HCT116 (cell line): Measurements from ENCODE around the gene SH3GL2. TPM values are rescaled to one million over a fixed set of nuclear protein-coding genes. Genes with fewer than 3 reads are reported as not detected.

Experiments used
- ATAC-seq: fragments of 200-7000 bp; cut with Tn5 transposase; 2 replicates; pipeline ENCODE4 v1.9.1; 2020; ENCODE audit warnings: mild to moderate bottlenecking, moderate library complexity
- BruUV-seq: library from RNA; stranded (reverse); fragments of 400-500 nt; replicated peaks from 2 replicates; lab custom pipeline; 2021; lab: Mats Ljungman, UMichigan
- CTCF ChIA-PET: fragments of 300-600 bp; sonication (Branson Sonifier 250); formaldehyde crosslinking; loops from one replicate; lab custom pipeline; 2021; ENCODE audit warnings: antibody characterized with exemption; lab: Charles Lee
- POLR2A ChIA-PET: fragments of 300-600, 350-600 bp; sonication (Branson Sonifier 250); formaldehyde crosslinking; loops from one replicate; lab custom pipeline; 2021; ENCODE audit warnings: antibody characterized with exemption; lab: Charles Lee
- RAD21 ChIA-PET, 2 experiments: fragments of 300-600 bp; sonication (Branson Sonifier 250); formaldehyde crosslinking; loops; one replicate each; lab custom pipeline; 2023; ENCODE audit warnings: low total read pairs in 2 of 2; ENCODE audit not compliant: uncharacterized antibody in 2 of 2, unreplicated experiment in 2 of 2, low non-redundant PET in 1 of 2; lab: Charles Lee
- DNase-seq: peaks from one replicate; pipeline ENCODE4 v3.0.0-alpha.2; 2010; ENCODE audit warnings: low read depth, low spot score
- H2AFZ ChIP-seq: fragments of 200-600 bp; shearing (Covaris generic), sonication (generic); 2 replicates; pipeline ENCODE4 v1.6.1; 2017; ENCODE audit warnings: low read depth, mixed run types, mixed read lengths, antibody characterized with exemption, low read length; ENCODE audit not compliant: poor library complexity, severe bottlenecking
- H3K27ac ChIP-seq: 2 replicates; pipeline ENCODE4 v1.5.1; 2012; ENCODE audit warnings: low read depth, low read length
- H3K27me3 ChIP-seq: fragments of 200-600 bp; sonication (generic); 2 replicates; pipeline ENCODE4 v1.6.1; 2016; ENCODE audit warnings: mixed run types, low read length, mixed read lengths; ENCODE audit not compliant: insufficient read depth
- H3K36me3 ChIP-seq, 2 experiments: fragments of 200-500 bp in 1 of 2; fragments of 200-600 bp in 1 of 2; sonication (Bioruptor generic) in 1 of 2; sonication (generic) in 1 of 2; 2 replicates each; pipeline versions ENCODE4 v1.5.1 to v1.6.1; 2014 to 2016; ENCODE audit warnings: low read length in 2 of 2, inconsistent platforms in 1 of 2, mixed read lengths in 1 of 2, mixed run types in 1 of 2; ENCODE audit not compliant: insufficient read depth in 2 of 2, control insufficient read depth in 1 of 2
- H3K4me1 ChIP-seq, 2 experiments: fragments of 200-600 bp in 1 of 2; sonication (generic) in 1 of 2; 2 replicates each; pipeline versions ENCODE4 v1.5.1 to v1.6.1; 2012 to 2017; ENCODE audit warnings: low read length in 2 of 2, inconsistent platforms in 1 of 2, mild to moderate bottlenecking in 1 of 2, mixed read lengths in 1 of 2, mixed run types in 1 of 2, moderate library complexity in 1 of 2; ENCODE audit not compliant: insufficient read depth in 2 of 2, control insufficient read depth in 1 of 2
- H3K4me2 ChIP-seq: fragments of 200-600 bp; sonication (generic); 2 replicates; pipeline ENCODE4 v1.6.1; 2017; ENCODE audit warnings: mixed run types, low read length, mixed read lengths
- H3K4me3 ChIP-seq, 2 experiments: fragments of 200-600 bp in 1 of 2; sonication (generic) in 1 of 2; replicated peaks in 1 of 2; 2 replicates each; pipeline ENCODE4 v1.5.1; 2011 to 2016; ENCODE audit warnings: low read length in 2 of 2, control low read depth in 1 of 2, low read depth in 1 of 2, mild to moderate bottlenecking in 1 of 2, mixed read lengths in 1 of 2, mixed run types in 1 of 2
- H3K79me2 ChIP-seq: fragments of 200-600 bp; sonication (generic); 2 replicates; pipeline ENCODE4 v1.6.1; 2017; ENCODE audit warnings: mild to moderate bottlenecking, mixed run types, low read length, moderate library complexity, mixed read lengths; ENCODE audit not compliant: insufficient read depth
- H3K9ac ChIP-seq: fragments of 200-600 bp; sonication (generic); 2 replicates; pipeline ENCODE4 v1.6.1; 2016; ENCODE audit warnings: low read length, mixed read lengths
- H3K9me2 ChIP-seq: fragments of 200-600 bp; sonication (generic), shearing (Covaris generic); 2 replicates; pipeline ENCODE4 v1.6.1; 2017; ENCODE audit warnings: mixed run types, mild to moderate bottlenecking, moderate library complexity; ENCODE audit not compliant: insufficient read depth
- H3K9me3 ChIP-seq, 2 experiments: fragments of 200-500 bp in 1 of 2; fragments of 200-600 bp in 1 of 2; sonication (Bioruptor generic) in 1 of 2; sonication (generic) in 1 of 2; 2 replicates each; pipeline ENCODE4 v1.6.1; 2014 to 2017; ENCODE audit warnings: low read length in 2 of 2, mixed read lengths in 2 of 2, inconsistent platforms in 1 of 2, low read depth in 1 of 2, mild to moderate bottlenecking in 1 of 2, mixed run types in 1 of 2, moderate library complexity in 1 of 2; ENCODE audit not compliant: control insufficient read depth in 1 of 2, insufficient read depth in 1 of 2
- H4K20me1 ChIP-seq: fragments of 200-600 bp; sonication (generic), shearing (Covaris generic); 2 replicates; pipeline ENCODE4 v1.6.1; 2017; ENCODE audit warnings: mixed run types, mild to moderate bottlenecking, moderate library complexity; ENCODE audit not compliant: insufficient read depth
- CBX3 ChIP-seq: IDR thresholded peaks from 2 replicates; pipeline ENCODE4 v1.6.1; 2012; ENCODE audit warnings: low read depth
- CEBPB ChIP-seq: IDR thresholded peaks from 2 replicates; pipeline ENCODE4 v1.6.1; 2012; ENCODE audit warnings: low read depth
- CTCF ChIP-seq, 3 experiments: fragments of 200-600 bp in 1 of 3; sonication (generic) in 1 of 3; IDR thresholded peaks in 2 of 3; conservative IDR thresholded peaks in 1 of 3; 2 replicates each; pipeline ENCODE4 v1.5.1; 2012 to 2017; ENCODE audit warnings: low read depth in 2 of 3, low read length in 2 of 3, antibody characterized with exemption in 1 of 3, borderline replicate concordance in 1 of 3, control low read depth in 1 of 3, mild to moderate bottlenecking in 1 of 3, mixed read lengths in 1 of 3, mixed run types in 1 of 3, moderate library complexity in 1 of 3; ENCODE audit not compliant: insufficient read depth in 1 of 3
- ELF1 ChIP-seq: IDR thresholded peaks from 2 replicates; pipeline ENCODE4 v1.6.1; 2012; ENCODE audit warnings: low read depth, borderline replicate concordance
- EZH2 ChIP-seq: fragments of 200-600 bp; sonication (generic); IDR thresholded peaks from 2 replicates; pipeline ENCODE4 v1.6.1; 2017; ENCODE audit warnings: antibody characterized with exemption, mixed run types
- EZH2phosphoT487 ChIP-seq: fragments of 200-600 bp; IDR thresholded peaks from 2 replicates; pipeline ENCODE4 v1.6.1; 2018; ENCODE audit warnings: antibody characterized with exemption, borderline replicate concordance
- MAX ChIP-seq: IDR thresholded peaks from 2 replicates; pipeline ENCODE4 v1.6.1; 2012
- POLR2A ChIP-seq: IDR thresholded peaks from 2 replicates; pipeline ENCODE4 v1.7.0; 2011; ENCODE audit warnings: borderline replicate concordance; ENCODE audit not compliant: insufficient read depth, insufficient read length; ENCODE audit errors: extremely low read depth
- RAD21 ChIP-seq: IDR thresholded peaks from 2 replicates; pipeline ENCODE4 v1.6.1; 2012; ENCODE audit warnings: low read depth, mild to moderate bottlenecking
- SP1 ChIP-seq: IDR thresholded peaks from 2 replicates; pipeline ENCODE4 v1.6.1; 2012; ENCODE audit warnings: low read depth
- YY1 ChIP-seq: IDR thresholded peaks from 2 replicates; pipeline ENCODE4 v1.6.1; 2011; ENCODE audit warnings: low read length, low read depth, moderate library complexity, mild to moderate bottlenecking; ENCODE audit not compliant: insufficient replicate concordance; ENCODE audit errors: extremely low read depth
- ZBTB33 ChIP-seq: IDR thresholded peaks from 2 replicates; pipeline ENCODE4 v1.6.1; 2011; ENCODE audit warnings: mild to moderate bottlenecking, low read length, moderate library complexity; ENCODE audit not compliant: insufficient replicate concordance; ENCODE audit errors: extremely low read depth
- ZFX ChIP-seq: fragments of 450-650 bp; IDR thresholded peaks from 2 replicates; pipeline ENCODE4 v1.6.1; 2017
- intact Hi-C: fragments of 100-400 bp; cut with micrococcal nuclease; formaldehyde crosslinking; loops from 2 replicates; pipeline ENCODE4 v1.10.0; 2022
- total RNA-seq: library from RNA; stranded (reverse); gene quantifications from one replicate; pipeline ENCODE4 v1.2.1, GENCODE V29; 2021; ENCODE audit not compliant: unreplicated experiment

Gene SH3GL2
- total RNA-seq, 1 experiment from 2014 or later, result not detected

- H2AFZ ChIP-seq, result no peak overlapping the region
- 0 out of 2 replicates have a peak, but pooled peaks cover 3% of the 10 kb centered on the region for H3K27me3 ChIP-seq
- POLR2A ChIA-PET, result no interaction called here
- no peaks in the 10 kb centered on the region for H3K4me1 ChIP-seq
- ATAC-seq (no peak), DNase-seq (no peak)
- no peak overlapping the region for H3K4me3 ChIP-seq
- BruUV-seq, result no TSS peak
- no peaks in the 10 kb centered on the region for H3K79me2 ChIP-seq
- no peak overlapping the region for H3K4me2 ChIP-seq
- RAD21 ChIA-PET, result no interaction called here
- H3K9me2 ChIP-seq, result no peaks in the 10 kb centered on the region
- no peaks in the 10 kb centered on the region for H4K20me1 ChIP-seq
- peaks cover 0 to 6% of the 10 kb centered on the region in 2 experiments; a peak in 2 of 4 replicates for H3K9me3 ChIP-seq
- no peaks in the 10 kb centered on the region for H3K36me3 ChIP-seq
- no peak overlapping the region for H3K27ac ChIP-seq
- CTCF ChIA-PET, result no interaction called here
- TF ChIP-seq EZH2phosphoT487 (no peak), ZBTB33 (no peak), CTCF (IDR thresholded peaks at IDR 0.05 in 2 of 3, conservative IDR thresholded peaks at IDR 0.05 in 1 of 3; ENCODE audit: borderline replicate concordance in 1 of 3, insufficient read depth in 1 of 3, low read depth in 2 of 3, low read length in 2 of 3) (no peak), POLR2A (no peak), MAX (no peak), CBX3 (no peak), ELF1 (no peak), RAD21 (no peak), YY1 (no peak), ZFX (no peak), EZH2 (no peak), CEBPB (no peak), SP1 (no peak)
- intact Hi-C loops, result no loop called here
- H3K9ac ChIP-seq, result no peak overlapping the region
Measured at GRCh38 chr9:17578577-17578910, 322 bp upstream of the SH3GL2 start.
